Breast epithelium (tissue), 4 donors: ENCODE data around the gene GRB14. TPM values are rescaled to one million over a fixed set of nuclear protein-coding genes. Genes with fewer than 3 reads are reported as not detected.
A peak's percentile ranks its signal among the peaks of the same experiment; 100 is the strongest.
"Not testable (repeated sequence)": the region's sequence is repeated elsewhere in the genome, so short reads cannot be mapped to it uniquely, and the experiment has no call there.

Experiments used
- DNase-seq, 2 donors: peaks; one replicate each; pipeline ENCODE4 v3.0.0-alpha.2; 2019; ENCODE audit warnings: low spot score in 2 of 2
- H3K27ac ChIP-seq, 2 donors: fragments of 200-600 bp; sonication (generic) in 1 of 2; one replicate each; pipeline ENCODE4 v1.5.1; 2016 to 2019; ENCODE audit warnings: mild to moderate bottlenecking in 1 of 2
- H3K27me3 ChIP-seq, 2 donors: fragments of 200-600 bp; sonication (generic) in 1 of 2; one replicate each; pipeline versions ENCODE4 v1.5.1 to v1.6.0; 2017 to 2019; ENCODE audit warnings: control low read depth in 1 of 2, mild to moderate bottlenecking in 1 of 2
- H3K36me3 ChIP-seq: fragments of 200-600 bp; one replicate; pipeline ENCODE4 v1.5.1; 2019
- H3K4me1 ChIP-seq, 2 donors: fragments of 200-600 bp; sonication (generic); one replicate each; pipeline ENCODE4 v1.5.1; 2016 to 2019; ENCODE audit warnings: control low read depth in 1 of 2
- H3K4me3 ChIP-seq, 3 donors: fragments of 200-600 bp; sonication (generic); 1 replicate in 2 of 3; 2 replicates in 1 of 3; pipeline ENCODE4 v1.5.1; 2016 to 2019; ENCODE audit warnings: mild to moderate bottlenecking in 3 of 3, moderate library complexity in 2 of 3
- H3K9me3 ChIP-seq, 2 donors: fragments of 200-600 bp; sonication (generic) in 1 of 2; one replicate each; pipeline ENCODE4 v1.5.1; 2016 to 2019; ENCODE audit warnings: control low read depth in 1 of 2
- CTCF ChIP-seq, 3 donors: fragments of 450-650 bp; IDR thresholded peaks; one replicate each; pipeline ENCODE4 v1.5.1; 2016 to 2017; ENCODE audit warnings: antibody characterized with exemption in 3 of 3, mild to moderate bottlenecking in 3 of 3, moderate library complexity in 3 of 3
- POLR2A ChIP-seq: fragments of 450-650 bp; IDR thresholded peaks from one replicate; pipeline ENCODE4 v1.6.1; 2016; ENCODE audit warnings: antibody characterized with exemption, mild to moderate bottlenecking, moderate library complexity
- POLR2AphosphoS5 ChIP-seq, 3 donors: sonication (generic); formaldehyde crosslinking; IDR thresholded peaks; one replicate each; pipeline ENCODE4 v1.6.1; 2017; ENCODE audit warnings: antibody characterized with exemption in 3 of 3
- intact Hi-C: fragments of 100-400 bp; cut with DNase I; formaldehyde crosslinking; loops from one replicate; pipeline ENCODE4 v1.15.1; 2023; ENCODE audit warnings: low total_unique reads
- total RNA-seq, 3 donors: library from RNA; depleted of rRNA; stranded (reverse); fragments of >200 nt; gene quantifications; one replicate each; pipeline ENCODE4 v1.1.0, GENCODE V29; 2016

GRB14 gene
- total RNA-seq, 3 donors from 2014 or later: 2.5 to 13.1 (median 4.6) TPM

GRCh38 chr2:164554487-164554886, 66.8 kb downstream of the GRB14 start:
- intact Hi-C loops: no loop called here

DNA sequence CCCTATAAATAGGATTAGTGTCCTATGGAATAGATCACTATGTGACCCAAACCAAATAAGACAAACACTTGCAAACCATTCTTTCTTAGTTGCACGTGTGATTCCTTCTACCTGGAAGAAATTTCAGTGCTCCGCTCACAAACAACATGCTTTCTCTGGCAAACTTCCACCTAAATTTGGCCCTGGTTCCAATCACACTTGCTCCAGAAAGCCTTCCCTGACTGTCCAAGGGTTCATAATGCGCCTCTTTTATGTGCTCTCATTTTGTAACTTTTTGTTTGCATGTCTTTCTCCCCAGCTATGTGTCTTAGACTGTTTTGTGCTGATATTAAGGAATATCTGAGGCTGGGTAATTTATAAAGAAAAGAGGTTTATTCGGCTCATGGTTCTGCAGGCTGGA, 69.8 kb downstream of the GRB14 start:
- H3K4me3 ChIP-seq: no peak overlapping the region
- intact Hi-C loops: no loop called here
- DNase-seq: no peak
- H3K36me3 ChIP-seq: no peaks in the 10 kb centered on the region
- H3K27ac ChIP-seq: no peak overlapping the region
- no peaks in the 10 kb centered on the region for H3K9me3 ChIP-seq
- H3K4me1 ChIP-seq: no peaks in the 10 kb centered on the region
- TF ChIP-seq POLR2AphosphoS5 (IDR thresholded peaks at IDR 0.05): no peak
- no peak for TF ChIP-seq CTCF (IDR thresholded peaks at IDR 0.05)
- TF ChIP-seq POLR2A: no peak
- no peaks in the 10 kb centered on the region for H3K27me3 ChIP-seq

More at GRCh38 chr2:164554487-164554886, 66.8 kb downstream of the GRB14 start:
- no peak for DNase-seq
- H3K4me3 ChIP-seq: no peak overlapping the region
- no peak overlapping the region for H3K27ac ChIP-seq
- no peaks in the 10 kb centered on the region for H3K27me3 ChIP-seq
- TF ChIP-seq POLR2AphosphoS5 (IDR thresholded peaks at IDR 0.05): no peak
- H3K36me3 ChIP-seq: no peaks in the 10 kb centered on the region
- no peaks in the 10 kb centered on the region for H3K9me3 ChIP-seq
- H3K4me1 ChIP-seq: no peaks in the 10 kb centered on the region

DNA sequence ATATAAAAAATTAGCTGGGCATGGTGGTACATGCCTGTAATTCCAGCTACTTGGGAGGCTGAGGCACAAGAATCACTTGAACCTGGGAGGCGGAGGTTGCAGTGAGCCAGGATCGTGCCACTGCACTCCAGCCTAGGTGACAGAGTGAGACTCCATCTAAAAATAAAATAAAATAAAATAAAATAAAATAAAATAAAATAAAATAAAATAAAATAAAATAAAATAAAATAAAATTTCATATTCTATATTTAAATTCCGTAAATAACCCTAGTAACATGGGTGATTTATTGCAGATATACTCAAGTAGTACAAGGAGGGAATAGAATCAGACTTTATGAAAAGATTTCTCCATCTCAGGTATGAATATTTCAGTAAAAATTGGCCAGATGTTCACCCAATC, 71.6 kb downstream of the GRB14 start:
- H3K4me1 ChIP-seq, H3K27me3 ChIP-seq, DNase-seq, intact Hi-C loops, H3K36me3 ChIP-seq, H3K4me3 ChIP-seq, H3K9me3 ChIP-seq, H3K27ac ChIP-seq: not testable (repeated sequence)

DNA sequence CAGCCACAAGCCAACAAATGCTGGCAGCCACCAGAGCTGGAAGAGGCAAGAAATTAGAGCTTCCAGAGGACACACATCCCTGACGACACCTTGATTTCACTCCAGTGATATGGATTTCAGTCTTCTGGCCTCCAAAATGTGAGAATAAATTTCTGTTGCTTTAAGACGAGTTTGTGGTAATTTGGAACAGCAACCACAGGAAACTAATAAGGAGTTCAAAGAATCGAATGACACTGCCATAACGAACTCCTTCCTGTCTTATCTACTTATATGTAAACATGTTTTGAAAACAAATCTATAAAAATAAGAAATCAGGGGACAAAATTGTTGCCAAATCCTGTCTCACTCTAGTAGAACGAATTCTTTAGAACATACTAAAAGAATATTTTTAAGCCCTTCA, 75.8 kb downstream of the GRB14 start:
- H3K9me3 ChIP-seq: no peaks in the 10 kb centered on the region
- TF ChIP-seq CTCF (IDR thresholded peaks at IDR 0.05): no peak
- TF ChIP-seq POLR2AphosphoS5 (IDR thresholded peaks at IDR 0.05): no peak
- no peak for TF ChIP-seq POLR2A
- intact Hi-C loops: no loop called here
- DNase-seq: no peak
- H3K27ac ChIP-seq: no peak overlapping the region
- H3K4me1 ChIP-seq: no peaks in the 10 kb centered on the region
- no peaks in the 10 kb centered on the region for H3K27me3 ChIP-seq
- no peaks in the 10 kb centered on the region for H3K36me3 ChIP-seq
- no peak overlapping the region for H3K4me3 ChIP-seq

GRCh38 chr2:164542581-164543021, 78.7 kb downstream of the GRB14 start:
- Histone ChIP-seq H3K4me3 (no peak overlapping the region), H3K9me3 (no peaks in the 10 kb centered on the region), H3K36me3 (no peaks in the 10 kb centered on the region), H3K27ac (no peak overlapping the region), H3K27me3 (no peaks in the 10 kb centered on the region), H3K4me1 (no peaks in the 10 kb centered on the region)
- TF ChIP-seq POLR2AphosphoS5 (IDR thresholded peaks at IDR 0.05): no peak
- TF ChIP-seq POLR2A: no peak
- TF ChIP-seq CTCF (IDR thresholded peaks at IDR 0.05): no peak
- no peak for DNase-seq
- intact Hi-C loops: no loop called here

DNA sequence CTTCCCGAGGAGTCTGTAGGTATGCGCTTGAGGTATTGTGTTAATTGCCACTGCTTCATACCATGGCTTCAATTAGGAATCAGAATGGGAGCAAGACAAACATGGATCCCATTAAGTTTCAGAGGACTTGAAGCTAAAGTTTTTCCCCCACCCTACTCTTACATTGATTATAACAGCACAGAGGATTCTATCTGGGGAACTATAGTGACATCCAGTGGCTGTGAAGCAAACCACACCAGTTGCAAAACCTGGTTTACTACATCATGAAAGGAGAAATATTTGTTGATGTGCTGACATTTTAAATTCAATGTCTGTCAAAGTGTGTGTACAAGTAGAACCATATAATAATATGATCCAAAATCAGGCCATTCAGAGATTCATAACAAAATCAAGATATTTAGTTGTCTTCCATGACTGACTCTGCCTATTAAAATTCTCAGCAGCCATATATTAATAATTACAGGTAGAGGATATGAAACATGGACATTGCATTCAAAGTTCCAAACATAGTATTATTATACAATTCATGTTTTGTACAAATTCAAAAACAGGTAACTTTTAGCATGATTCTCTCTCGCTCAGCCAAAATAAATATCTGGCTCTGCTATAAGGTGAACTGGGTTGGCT, 82.9 kb downstream of the GRB14 start:
- Histone ChIP-seq H3K4me1 (no peaks in the 10 kb centered on the region), H3K27ac (no peak overlapping the region), H3K9me3 (no peaks in the 10 kb centered on the region), H3K4me3 (no peak overlapping the region), H3K36me3 (no peaks in the 10 kb centered on the region), H3K27me3 (no peaks in the 10 kb centered on the region)
- TF ChIP-seq POLR2AphosphoS5 (IDR thresholded peaks at IDR 0.05): no peak
- peak in 2 of 3 donors; percentile 31 to 63 for TF ChIP-seq CTCF (IDR thresholded peaks at IDR 0.05)
- TF ChIP-seq POLR2A: no peak
- DNase-seq: no peak
- intact Hi-C loops: no loop called here
